Activated CD8-positive, alpha-beta T cell treated with anti-CD3 and anti-CD28 coated beads for 36 hours (primary cell): ENCODE results near the gene DMC1. TPM values are rescaled to one million over a fixed set of nuclear protein-coding genes. Genes with fewer than 3 reads are reported as not detected.
"Not testable (repeated sequence)": the region's sequence is repeated elsewhere in the genome, so short reads cannot be mapped to it uniquely, and the experiment has no call there.

Source experiments
- ATAC-seq: fragments of 200-7000 bp; cut with Tn5 transposase; one replicate; pipeline ENCODE4 v1.10.0; 2021; ENCODE audit warnings: mild to moderate bottlenecking, moderate library complexity
- CTCF ChIA-PET: fragments of 350-600 bp; sonication (Branson Sonifier 250); formaldehyde crosslinking; loops from one replicate; lab custom pipeline; 2021; ENCODE audit warnings: antibody characterized with exemption; lab: Charles Lee
- POLR2A ChIA-PET: fragments of 350-600 bp; sonication (Branson Sonifier 250); formaldehyde crosslinking; loops from one replicate; lab custom pipeline; 2021; ENCODE audit warnings: antibody characterized with exemption; lab: Charles Lee
- DNase-seq: peaks from one replicate; pipeline ENCODE4 v3.0.0-alpha.2; 2020
- H3K27ac Mint-ChIP-seq: one replicate; pipeline ENCODE4 v1.8.0; 2021; ENCODE audit warnings: mild to moderate bottlenecking, mixed read lengths
- H3K27me3 Mint-ChIP-seq: one replicate; pipeline ENCODE4 v1.8.0; 2021; ENCODE audit warnings: mixed read lengths
- H3K36me3 Mint-ChIP-seq: one replicate; pipeline ENCODE4 v1.8.0; 2021; ENCODE audit warnings: low read depth, mixed read lengths
- H3K4me1 Mint-ChIP-seq: one replicate; pipeline ENCODE4 v1.8.0; 2021; ENCODE audit warnings: low read depth, mixed read lengths
- H3K4me3 Mint-ChIP-seq: one replicate; pipeline ENCODE4 v1.8.0; 2021; ENCODE audit warnings: mild to moderate bottlenecking, moderate library complexity, mixed read lengths
- H3K9me3 Mint-ChIP-seq: one replicate; pipeline ENCODE4 v1.8.0; 2021; ENCODE audit warnings: mixed read lengths
- CTCF ChIP-seq: fragments of 200-600 bp; IDR thresholded peaks from one replicate; pipeline ENCODE4 v1.8.0; 2022; ENCODE audit warnings: antibody characterized with exemption, mild to moderate bottlenecking
- intact Hi-C: fragments of 100-400 bp; cut with micrococcal nuclease; formaldehyde crosslinking; loops from one replicate; pipeline ENCODE4 v1.10.0; 2022
- total RNA-seq, 2 experiments: library from RNA; stranded (reverse); gene quantifications; one replicate each; pipeline ENCODE4 v1.2.3, GENCODE V29; 2021

Gene DMC1
- 10 to 100 TPM; 14.2 to 15.1 TPM for total RNA-seq

- peaks cover 13% of the 10 kb centered on the region for H3K4me1 Mint-ChIP-seq
- ChIA-PET POLR2A (interaction anchor here (0.7 to 2.5 kb wide), 8 partner anchors 12 to 186 kb away, joined by 3 to 8 read pairs (median 4); partner anchors contain the start of gene TOMM22), CTCF (interaction anchor here (1.1 to 2.3 kb wide), 5 partner anchors 82 to 518 kb away, joined by 3 to 18 read pairs (median 3); no protein-coding TSS in a partner anchor)
- peak within 1 kb of the TSS; percentile 89 for H3K4me3 Mint-ChIP-seq
- ATAC-seq (peak; percentile 97), DNase-seq (peak; percentile 99)
- no peaks in the 10 kb centered on the region for H3K9me3 Mint-ChIP-seq
- no peaks in the 10 kb centered on the region for H3K27me3 Mint-ChIP-seq
- H3K36me3 Mint-ChIP-seq, result no peaks in the 10 kb centered on the region
- no peak for TF ChIP-seq CTCF
- H3K27ac Mint-ChIP-seq, result peak within 1 kb of the TSS; percentile 98
- intact Hi-C loops, result loop anchor here (5.0 kb wide), 1 partner anchor 63 kb away; the partner anchor contains the start of gene DDX17
Observed at GRCh38 chr22:38569972-38570778, at the start of gene DMC1. DMC1 (minus strand) TSS chr22:38570183; CDS start chr22:38568256, 1,927 bp downstream.

GRCh38 chr22:38618682-38619081, 48.7 kb upstream of the DMC1 start:
- no peak overlapping the region for H3K27ac Mint-ChIP-seq
- no peak for TF ChIP-seq CTCF
- ATAC-seq (no peak), DNase-seq (no peak)
- peaks cover 6% of the 10 kb centered on the region for H3K36me3 Mint-ChIP-seq
- intact Hi-C loops, result no loop called here
- POLR2A ChIA-PET, result no interaction called here
- CTCF ChIA-PET, result interaction anchor here (0.6 kb wide), 1 partner anchor 39 kb away, joined by 3 read pairs; no protein-coding TSS in a partner anchor
- H3K27me3 Mint-ChIP-seq, result no peaks in the 10 kb centered on the region
- no peak overlapping the region for H3K4me3 Mint-ChIP-seq
- peaks cover 10% of the 10 kb centered on the region for H3K9me3 Mint-ChIP-seq
- H3K4me1 Mint-ChIP-seq, result no peaks in the 10 kb centered on the region

GRCh38 chr22:38618258-38618657, 48.3 kb upstream of the DMC1 start:
- no peak overlapping the region for H3K4me3 Mint-ChIP-seq
- ChIA-PET POLR2A (no interaction called here), CTCF (interaction anchor here (0.6 kb wide), 1 partner anchor 38 kb away, joined by 3 read pairs; no protein-coding TSS in a partner anchor)
- H3K36me3 Mint-ChIP-seq, result peaks cover 6% of the 10 kb centered on the region
- intact Hi-C loops, result no loop called here
- no peaks in the 10 kb centered on the region for H3K4me1 Mint-ChIP-seq
- TF ChIP-seq CTCF, result no peak
- peaks cover 10% of the 10 kb centered on the region for H3K9me3 Mint-ChIP-seq
- ATAC-seq, result no peak
- no peak overlapping the region for H3K27ac Mint-ChIP-seq
- no peaks in the 10 kb centered on the region for H3K27me3 Mint-ChIP-seq
- no peak for DNase-seq

GRCh38 chr22:38615064-38615405, 45.1 kb upstream of the DMC1 start:
- POLR2A ChIA-PET, result interaction anchor here (1.1 kb wide), 1 partner anchor 76 kb away, joined by 3 read pairs; no protein-coding TSS in a partner anchor
- DNase-seq, CTCF ChIA-PET, H3K4me3 Mint-ChIP-seq, intact Hi-C loops, H3K27ac Mint-ChIP-seq, H3K36me3 Mint-ChIP-seq, ATAC-seq, H3K27me3 Mint-ChIP-seq, H3K4me1 Mint-ChIP-seq: not testable (repeated sequence)
- peaks cover 10% of the 10 kb centered on the region for H3K9me3 Mint-ChIP-seq

GRCh38 chr22:38614332-38615063, 44.5 kb upstream of the DMC1 start:
- Mint-ChIP-seq H3K4me3 (no peak overlapping the region), H3K27me3 (no peaks in the 10 kb centered on the region), H3K4me1 (no peaks in the 10 kb centered on the region), H3K36me3 (peaks cover 6% of the 10 kb centered on the region), H3K9me3 (peaks cover 10% of the 10 kb centered on the region), H3K27ac (no peak overlapping the region)
- POLR2A ChIA-PET, result interaction anchor here (0.9 to 1.1 kb wide), 2 partner anchors 10 to 77 kb away, joined by 3 read pairs; no protein-coding TSS in a partner anchor
- TF ChIP-seq CTCF, result no peak
- no peak for ATAC-seq
- CTCF ChIA-PET, result interaction anchor here (0.9 kb wide), 1 partner anchor 12 kb away, joined by 3 read pairs; no protein-coding TSS in a partner anchor
- DNase-seq, result no peak
- intact Hi-C loops, result no loop called here
